SJSA1 (cell line): Measurements from ENCODE around the gene LAGE3. TPM values are rescaled to one million over a fixed set of nuclear protein-coding genes. Genes with fewer than 3 reads are reported as not detected.
"Not testable (repeated sequence)": the region's sequence is repeated elsewhere in the genome, so short reads cannot be mapped to it uniquely, and the experiment has no call there.

Experiments
- DNase-seq, 2 experiments: peaks; one replicate each; pipeline ENCODE4 v3.0.0-alpha.2; 2015 to 2020; ENCODE audit warnings: low spot score in 2 of 2, low read depth in 1 of 2
- H3K27ac ChIP-seq: fragments of 250-450 bp; sonication (Bioruptor Pico); 2 replicates; pipeline ENCODE4 v1.5.1; 2020; ENCODE audit warnings: mild to moderate bottlenecking, moderate library complexity
- H3K27me3 ChIP-seq: fragments of 250-450 bp; sonication (Bioruptor Pico); replicated peaks from 2 replicates; pipeline ENCODE4 v1.5.1; 2020; ENCODE audit warnings: mild to moderate bottlenecking, moderate library complexity
- H3K36me3 ChIP-seq: fragments of 250-450 bp; sonication (Bioruptor Pico); 2 replicates; pipeline ENCODE4 v1.5.1; 2020; ENCODE audit warnings: mild to moderate bottlenecking
- H3K4me1 ChIP-seq: fragments of 250-450 bp; sonication (Bioruptor Pico); replicated peaks from 2 replicates; pipeline ENCODE4 v1.6.1; 2021; ENCODE audit warnings: mild to moderate bottlenecking
- H3K4me3 ChIP-seq: fragments of 250-450 bp; sonication (Bioruptor Pico); 2 replicates; pipeline ENCODE4 v1.5.1; 2020; ENCODE audit warnings: mild to moderate bottlenecking
- H3K9me3 ChIP-seq: fragments of 250-450 bp; sonication (Bioruptor Pico); replicated peaks from 2 replicates; pipeline ENCODE4 v1.5.1; 2020; ENCODE audit warnings: mild to moderate bottlenecking
- total RNA-seq: library from RNA; depleted of rRNA; stranded (reverse); fragments of >200 nt; shearing (Covaris generic); gene quantifications from 2 replicates; pipeline ENCODE4 v1.2.3, GENCODE V29; 2014

LAGE3 gene
- total RNA-seq, 1 experiment from 2014 or later = 42.5 TPM

DNA sequence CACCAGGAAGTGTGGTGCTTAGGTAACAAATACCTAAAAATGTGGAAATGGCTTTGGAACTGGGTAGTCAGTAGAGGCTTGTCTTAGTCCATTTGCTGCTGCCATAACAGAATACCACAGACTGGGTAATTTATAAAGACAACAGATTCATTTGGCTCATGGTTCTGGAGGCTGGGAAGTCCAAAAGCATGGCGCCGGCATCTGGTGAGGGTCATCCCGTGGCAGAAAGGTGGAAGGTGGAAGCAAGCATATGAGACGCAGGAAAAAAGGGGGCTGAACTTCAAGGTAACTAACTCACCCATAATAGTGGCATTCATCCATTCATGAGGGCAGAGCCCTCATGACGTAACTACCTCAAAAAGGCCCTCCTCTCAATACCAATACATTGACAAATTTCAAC, 30.4 kb upstream of the LAGE3 start:
- Histone ChIP-seq H3K36me3 (no peaks in the 10 kb centered on the region), H3K4me1 (no peaks in the 10 kb centered on the region), H3K27ac (no peak overlapping the region), H3K4me3 (no peak overlapping the region), H3K9me3 (no peaks in the 10 kb centered on the region), H3K27me3 (no peaks in the 10 kb centered on the region)
- no peak for DNase-seq

DNA sequence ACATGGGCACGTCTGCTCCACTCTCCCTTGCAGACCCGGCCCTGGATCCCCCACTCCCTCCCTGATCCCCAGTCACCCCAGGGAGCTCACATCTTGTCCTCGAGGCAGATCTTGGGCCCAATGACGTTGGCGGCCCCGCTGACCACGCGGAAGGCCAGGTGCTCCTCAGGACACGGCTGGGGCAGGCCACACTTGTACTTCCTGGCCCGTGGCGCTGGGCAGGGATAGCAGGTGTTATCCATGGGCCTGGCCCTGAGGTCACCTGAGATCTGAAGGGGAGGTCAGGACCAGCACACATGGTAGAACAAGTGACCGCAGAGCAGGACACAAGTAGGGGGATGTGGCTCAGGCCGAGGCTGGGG, 29.3 kb upstream of the LAGE3 start:
- Histone ChIP-seq H3K27me3 (no peaks in the 10 kb centered on the region), H3K9me3 (no peaks in the 10 kb centered on the region), H3K4me1 (no peaks in the 10 kb centered on the region), H3K27ac (no peak overlapping the region), H3K4me3 (no peak overlapping the region), H3K36me3 (no peaks in the 10 kb centered on the region)
- DNase-seq = no peak

DNA sequence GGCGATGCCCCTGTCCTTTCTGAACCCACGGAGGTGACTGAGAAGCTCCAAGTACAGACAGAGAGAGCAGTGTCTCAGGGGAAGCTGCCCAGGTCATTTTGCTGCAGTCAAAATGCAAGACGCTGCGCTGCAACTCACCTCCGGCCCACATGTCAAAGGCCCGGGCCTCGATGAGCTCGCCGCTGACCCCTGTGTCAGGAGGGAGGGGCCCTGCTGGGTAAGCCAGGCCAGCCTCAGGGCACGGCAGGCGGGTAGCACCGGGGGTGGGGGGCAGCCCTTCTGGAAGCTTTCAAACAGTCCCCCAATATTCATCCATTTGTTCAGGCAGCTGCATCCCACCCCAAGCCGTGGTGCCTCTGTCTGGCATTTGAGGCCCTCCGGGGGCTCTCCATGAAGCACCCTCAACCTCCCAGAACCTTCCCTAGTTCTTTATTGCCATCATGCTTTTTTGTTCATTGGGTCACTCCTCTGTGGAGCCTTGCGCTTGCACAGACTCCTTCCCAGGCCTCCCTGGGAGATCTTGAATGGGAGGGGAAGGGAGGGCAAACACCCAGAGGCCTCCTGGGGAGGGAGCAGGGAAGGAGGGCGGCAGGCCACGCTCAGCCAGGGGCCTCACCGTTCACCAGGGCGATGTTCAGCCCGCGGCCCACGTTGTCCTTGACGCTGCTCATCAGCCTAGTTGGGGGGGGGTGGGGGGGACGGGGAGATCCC, 28.7 kb upstream of the LAGE3 start:
- Histone ChIP-seq H3K4me3 (no peak overlapping the region), H3K9me3 (no peaks in the 10 kb centered on the region), H3K27ac (no peak overlapping the region), H3K36me3 (no peaks in the 10 kb centered on the region), H3K4me1 (no peaks in the 10 kb centered on the region), H3K27me3 (no peaks in the 10 kb centered on the region)
- DNase-seq = no peak

DNA sequence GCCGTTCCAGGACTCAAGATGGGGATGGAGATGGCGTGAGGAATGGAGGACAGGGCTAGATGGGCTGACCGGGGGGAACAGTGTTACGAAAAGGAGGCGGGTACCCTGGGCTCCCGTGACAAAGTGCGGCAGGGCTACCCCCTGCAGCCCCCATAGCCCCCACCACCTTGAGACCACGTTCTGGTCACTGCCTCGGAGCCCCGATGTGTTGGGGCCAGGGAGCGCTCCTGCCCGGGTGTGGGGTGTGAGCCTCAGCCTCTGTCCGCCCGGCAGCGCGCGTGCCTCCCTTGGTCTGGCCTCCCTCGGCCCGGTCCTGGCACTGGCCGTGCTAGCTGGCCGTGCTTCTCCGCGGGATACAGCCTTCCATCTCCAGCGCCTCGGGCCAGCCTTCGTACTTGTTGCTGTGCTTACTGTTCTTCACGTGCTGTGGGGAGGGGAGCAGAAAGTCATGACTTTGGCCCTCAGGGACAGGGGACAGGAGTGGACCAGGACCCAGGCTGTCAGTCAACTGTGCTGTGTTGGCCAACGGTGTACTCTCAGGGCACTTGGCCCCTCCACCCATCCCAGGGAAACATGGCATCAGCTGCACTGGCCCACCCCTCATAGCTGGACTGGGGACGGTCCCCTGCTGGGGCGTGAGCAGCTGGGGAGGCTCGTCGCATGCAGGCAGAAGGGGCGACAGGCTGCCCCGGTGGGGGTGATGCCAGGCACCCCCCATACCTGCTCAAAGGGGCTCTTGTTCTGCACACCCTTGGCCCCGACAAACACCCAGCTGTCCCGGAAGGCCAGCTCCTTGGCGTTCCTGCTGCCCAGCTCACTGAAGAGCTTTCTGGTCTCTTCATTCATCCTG, 27.6 kb upstream of the LAGE3 start:
- DNase-seq = no peak

DNA sequence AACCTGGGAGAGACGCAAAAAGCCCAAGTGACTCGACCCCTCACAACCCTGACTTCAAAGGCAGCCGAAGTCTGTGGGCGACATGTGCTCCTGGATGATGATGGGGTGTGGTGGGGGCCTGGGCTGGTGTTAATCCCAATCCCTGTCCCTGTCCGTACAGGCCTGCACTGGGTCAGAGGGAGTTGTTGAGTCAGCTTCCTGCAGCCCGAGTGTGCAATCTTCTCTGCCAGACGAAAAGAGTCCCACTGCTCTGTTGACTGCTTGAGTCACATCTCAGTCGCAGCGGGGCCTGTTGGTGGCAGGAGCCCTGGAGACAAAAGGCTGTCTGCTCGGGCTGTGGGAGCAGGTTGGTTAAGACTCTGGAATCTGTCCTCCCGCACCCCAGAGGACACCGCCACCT, 26.7 kb upstream of the LAGE3 start:
- no peak overlapping the region for H3K4me3 ChIP-seq
- no peaks in the 10 kb centered on the region for H3K27me3 ChIP-seq
- DNase-seq = no peak
- no peak overlapping the region for H3K27ac ChIP-seq
- no peaks in the 10 kb centered on the region for H3K4me1 ChIP-seq
- no peaks in the 10 kb centered on the region for H3K36me3 ChIP-seq
- no peaks in the 10 kb centered on the region for H3K9me3 ChIP-seq

More for the DNA sequence above, 27.6 kb upstream of the LAGE3 start:
- no peaks in the 10 kb centered on the region for H3K27me3 ChIP-seq
- no peak overlapping the region for H3K4me3 ChIP-seq
- no peaks in the 10 kb centered on the region for H3K9me3 ChIP-seq
- H3K4me1 ChIP-seq = no peaks in the 10 kb centered on the region
- no peak overlapping the region for H3K27ac ChIP-seq
- H3K36me3 ChIP-seq = no peaks in the 10 kb centered on the region

DNA sequence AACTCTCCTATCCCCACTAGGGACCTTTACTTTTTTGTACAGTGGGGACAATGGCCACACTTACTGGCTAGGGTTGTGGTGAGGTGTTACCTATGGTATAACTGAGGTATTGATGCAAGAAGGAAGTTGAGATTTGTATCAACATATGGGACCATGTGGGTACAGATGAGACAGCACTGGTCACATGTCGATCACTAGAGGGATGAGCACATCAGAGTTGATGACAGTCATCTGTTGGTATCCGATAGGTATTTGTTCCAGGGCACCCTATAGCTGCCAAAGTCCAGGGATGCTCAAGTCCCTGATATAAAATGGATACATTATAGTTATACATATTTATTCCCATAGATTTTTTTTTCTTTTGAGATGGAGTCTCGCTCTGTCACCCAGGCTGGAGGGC, 23.9 kb upstream of the LAGE3 start:
- no peaks in the 10 kb centered on the region for H3K36me3 ChIP-seq
- H3K27me3 ChIP-seq = no peaks in the 10 kb centered on the region
- H3K4me3 ChIP-seq = no peak overlapping the region
- H3K9me3 ChIP-seq = no peaks in the 10 kb centered on the region
- H3K27ac ChIP-seq = no peak overlapping the region
- no peaks in the 10 kb centered on the region for H3K4me1 ChIP-seq
- no peak for DNase-seq

DNA sequence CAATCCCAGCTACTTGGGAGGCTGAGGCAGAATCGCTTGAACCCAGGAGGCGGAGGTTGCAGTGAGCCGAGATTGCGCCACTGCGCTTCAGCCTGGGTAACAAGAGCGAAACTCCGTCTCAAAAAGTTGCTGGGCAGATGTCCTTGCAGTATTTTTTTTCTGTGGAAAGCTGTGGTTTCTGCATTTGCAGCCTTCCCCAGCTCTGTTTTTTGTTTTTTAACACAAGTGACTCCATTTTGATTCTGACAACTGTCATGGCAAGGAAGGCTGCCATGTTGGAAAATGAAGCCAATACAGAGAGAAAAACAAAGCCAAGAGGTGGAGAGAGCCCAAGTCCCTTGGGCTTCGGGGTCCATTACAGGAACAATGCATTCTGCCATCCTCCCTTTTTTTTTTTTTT, 23.0 kb upstream of the LAGE3 start:
- Histone ChIP-seq H3K27ac (no peak overlapping the region), H3K9me3 (no peaks in the 10 kb centered on the region), H3K27me3 (no peaks in the 10 kb centered on the region), H3K4me1 (no peaks in the 10 kb centered on the region), H3K4me3 (no peak overlapping the region), H3K36me3 (no peaks in the 10 kb centered on the region)
- DNase-seq = no peak

DNA sequence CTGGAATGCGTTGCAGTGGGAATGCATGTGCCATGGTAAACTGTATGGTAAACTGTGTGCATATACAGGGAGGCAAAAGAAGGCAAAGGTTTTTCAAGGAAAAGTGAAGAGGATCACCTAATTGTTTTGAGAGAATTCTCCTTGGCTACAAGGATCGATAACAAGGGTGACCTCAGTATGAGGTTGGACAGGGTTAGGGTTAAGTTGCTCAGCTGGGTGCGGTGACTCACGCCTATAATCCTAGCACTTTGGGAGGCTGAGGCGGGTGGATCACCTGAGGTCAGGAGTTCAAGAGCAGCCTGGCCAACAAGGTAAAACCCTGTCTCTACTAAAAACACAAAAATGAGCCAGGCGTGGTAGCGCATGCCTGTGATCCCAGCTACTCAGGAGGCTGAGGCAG, 22.3 kb upstream of the LAGE3 start:
- DNase-seq, H3K4me1 ChIP-seq, H3K4me3 ChIP-seq, H3K27me3 ChIP-seq, H3K9me3 ChIP-seq, H3K36me3 ChIP-seq, H3K27ac ChIP-seq: not testable (repeated sequence)

DNA sequence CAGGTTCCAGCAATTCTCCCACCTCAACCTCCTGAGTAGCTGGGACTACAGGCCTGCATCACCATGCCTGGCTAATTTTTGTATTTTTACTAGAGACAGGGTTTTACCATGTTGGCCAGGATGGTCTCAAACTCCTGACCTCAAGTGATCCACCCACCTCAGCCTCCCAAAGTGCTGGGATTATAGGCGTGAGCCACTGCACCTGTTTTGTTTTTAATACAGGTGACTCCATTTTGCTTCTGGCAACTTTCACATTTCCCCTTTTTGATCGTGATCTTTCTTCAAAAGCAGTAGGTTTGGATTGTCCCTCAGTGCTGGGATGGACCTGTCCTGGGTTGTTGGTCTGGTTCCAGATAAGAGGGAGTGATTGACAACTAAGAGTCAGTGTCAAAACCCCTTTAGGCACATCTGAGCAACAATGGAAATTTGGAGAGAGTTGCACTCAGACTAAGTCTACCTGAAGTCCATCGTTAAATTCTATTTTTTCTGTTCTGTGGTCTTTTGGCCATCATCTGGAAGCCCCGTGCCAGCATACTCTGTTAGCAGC, 17.6 kb upstream of the LAGE3 start:
- not testable (repeated sequence) for H3K27ac ChIP-seq, DNase-seq, H3K36me3 ChIP-seq, H3K27me3 ChIP-seq, H3K4me3 ChIP-seq, H3K4me1 ChIP-seq, H3K9me3 ChIP-seq

DNA sequence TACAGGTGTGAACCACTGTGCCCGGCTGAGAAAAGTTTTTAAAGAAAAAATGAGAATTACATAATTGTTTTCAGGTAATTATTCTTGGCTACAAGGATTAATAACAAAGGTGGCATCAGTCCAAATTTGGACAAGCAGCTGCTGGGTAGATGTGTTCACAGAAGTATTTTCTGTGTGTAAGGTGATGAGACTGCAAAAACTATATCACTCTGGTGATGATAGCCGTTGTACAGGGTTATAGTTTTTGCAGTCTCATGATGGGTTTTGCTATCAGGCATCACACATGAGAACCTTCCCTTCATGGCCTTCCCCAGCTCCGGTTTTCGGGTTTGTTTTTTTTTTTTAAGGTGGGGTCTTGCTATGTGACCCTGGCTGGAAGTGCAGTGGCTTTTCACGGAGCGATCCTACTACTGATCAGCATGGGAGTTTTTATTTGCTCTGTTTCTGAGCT, 16.4 kb upstream of the LAGE3 start:
- no peaks in the 10 kb centered on the region for H3K27me3 ChIP-seq
- H3K36me3 ChIP-seq = no peaks in the 10 kb centered on the region
- H3K27ac ChIP-seq = no peak overlapping the region
- no peak for DNase-seq
- H3K4me1 ChIP-seq = 0 out of 2 replicates have a peak, but pooled peaks cover 3% of the 10 kb centered on the region
- H3K9me3 ChIP-seq = no peaks in the 10 kb centered on the region
- H3K4me3 ChIP-seq = no peak overlapping the region

DNA sequence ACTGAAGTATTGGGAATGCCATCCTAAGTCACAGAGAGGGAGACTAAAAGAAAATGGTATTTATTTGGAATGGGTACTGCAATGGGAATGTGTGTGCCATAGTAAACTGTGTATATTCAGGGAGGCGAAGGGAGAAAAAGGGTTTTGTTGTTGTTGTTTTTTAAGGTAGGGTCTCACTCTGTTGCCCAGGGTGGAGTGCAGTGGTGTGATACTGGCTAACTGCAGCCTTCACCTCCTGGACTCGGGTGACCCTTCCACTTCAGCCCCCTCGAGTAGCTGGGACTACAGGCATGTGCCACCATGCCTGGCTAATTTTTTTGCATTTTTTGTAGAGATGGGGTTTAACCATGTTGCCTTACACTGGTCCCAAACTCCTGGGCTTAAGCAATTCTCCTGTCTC, 15.6 kb upstream of the LAGE3 start:
- peaks cover 6% of the 10 kb centered on the region; the same call in 1 of the 2 replicates for H3K4me1 ChIP-seq
- no peaks in the 10 kb centered on the region for H3K9me3 ChIP-seq
- no peaks in the 10 kb centered on the region for H3K36me3 ChIP-seq
- no peak overlapping the region for H3K4me3 ChIP-seq
- no peaks in the 10 kb centered on the region for H3K27me3 ChIP-seq
- no peak overlapping the region for H3K27ac ChIP-seq
- DNase-seq = no peak

DNA sequence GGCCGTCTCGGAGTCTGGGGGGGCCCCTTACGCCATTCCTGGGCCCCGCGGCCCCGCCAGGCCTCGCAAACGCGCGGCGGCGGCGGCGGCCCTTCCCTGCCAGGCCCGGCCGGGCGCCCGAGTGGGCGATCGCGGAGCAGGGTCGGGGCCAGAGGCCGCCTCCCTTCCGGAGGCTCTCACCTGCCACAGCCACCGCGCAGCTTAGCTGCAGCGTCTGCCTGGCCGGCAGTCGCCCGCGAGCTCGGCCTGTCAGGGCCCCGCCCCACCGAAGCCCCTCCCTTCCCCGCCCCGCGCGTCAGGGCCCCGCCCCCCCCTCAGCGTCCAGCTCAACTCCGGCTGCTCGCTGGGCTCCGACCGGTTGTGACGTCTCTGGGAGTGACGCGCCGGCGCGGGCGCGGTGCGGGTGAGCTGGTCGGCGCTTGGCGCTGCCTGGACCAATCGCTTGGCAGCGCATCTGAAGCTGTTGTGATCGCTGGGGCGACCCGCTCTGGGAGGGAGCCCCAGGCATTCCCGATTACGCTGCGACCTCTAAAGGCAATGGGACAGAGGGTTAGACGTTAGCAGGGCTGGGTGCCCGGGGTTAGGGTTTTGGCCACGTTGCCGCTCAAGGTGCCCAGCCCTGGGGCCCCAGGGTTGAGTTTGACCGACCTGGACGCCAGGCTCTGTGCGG, 11.5 kb upstream of the LAGE3 start, which contains the start of gene SLC10A3:
SLC10A3 (minus strand) TSS at position 216 of the 670 bp plus-strand sequence. CDS start 1,689 bp downstream, outside the sequence.
- H3K4me1 ChIP-seq = peaks cover 22% of the 10 kb centered on the region
- H3K27ac ChIP-seq = peak within 1 kb of the TSS; percentile 69
- no peaks in the 10 kb centered on the region for H3K27me3 ChIP-seq

DNA sequence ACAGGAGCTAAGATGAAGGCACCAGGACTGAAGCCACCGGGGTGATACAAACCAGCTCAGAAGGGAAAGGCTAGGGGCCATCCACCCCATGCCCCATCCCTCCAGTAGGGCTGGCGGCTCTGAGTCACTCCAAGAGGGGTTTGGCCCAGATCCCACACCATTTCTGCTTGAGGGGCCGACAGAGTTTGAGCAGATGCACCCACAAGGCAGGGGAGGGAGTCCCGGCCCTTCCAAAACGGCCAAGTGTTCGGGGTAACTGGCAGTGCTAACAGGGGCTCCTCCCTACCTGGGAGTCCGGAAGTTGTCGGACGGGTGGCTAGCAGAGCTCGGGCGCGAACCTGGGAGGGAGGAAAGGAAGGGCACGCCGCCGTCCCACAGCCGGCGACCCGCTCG, 10.9 kb upstream of the LAGE3 start:
- peaks cover 21% of the 10 kb centered on the region for H3K36me3 ChIP-seq
- peak overlapping the region; percentile 61 for H3K27ac ChIP-seq
- peak; percentile 55 to 58 for DNase-seq
- H3K9me3 ChIP-seq = no peaks in the 10 kb centered on the region
- peaks cover 26% of the 10 kb centered on the region for H3K4me1 ChIP-seq
- no peaks in the 10 kb centered on the region for H3K27me3 ChIP-seq
- peak overlapping the region; percentile 80 for H3K4me3 ChIP-seq

More for the DNA sequence above, 11.5 kb upstream of the LAGE3 start, which contains the start of gene SLC10A3:
- Histone ChIP-seq H3K36me3 (peaks cover 17% of the 10 kb centered on the region; the same call in 1 of the 2 replicates), H3K4me3 (peak within 1 kb of the TSS; percentile 80), H3K9me3 (no peaks in the 10 kb centered on the region)
- DNase-seq = peak; percentile 71 to 93
